Fibroblast of skin of scalp (primary cell): ENCODE results near the gene INO80.

Experiments
- DNase-seq: peaks from one replicate; pipeline ENCODE4 v3.0.0-alpha.2; 2013

INO80 gene

GRCh38 chr15:40943764-40944365 lies 172.2 kb downstream of the INO80 start:
- DNase-seq = no peak

GRCh38 chr15:40942878-40943277 lies 173.2 kb downstream of the INO80 start:
- no peak for DNase-seq

- no peak for DNase-seq
Observed at GRCh38 chr15:40942337-40942854, 173.7 kb downstream of the INO80 start.

- DNase-seq = peak; percentile 84
Observed at GRCh38 chr15:40941528-40942336, 174.3 kb downstream of the INO80 start.

- no peak for DNase-seq
Observed at GRCh38 chr15:40941068-40941527, 175.0 kb downstream of the INO80 start.

GRCh38 chr15:40940296-40940801 lies 175.7 kb downstream of the INO80 start:
- DNase-seq = no peak

- DNase-seq = no peak
Observed at GRCh38 chr15:40938536-40938870, 177.6 kb downstream of the INO80 start.

- no peak for DNase-seq
Observed at GRCh38 chr15:40937762-40938535, 178.1 kb downstream of the INO80 start.

GRCh38 chr15:40936709-40937666 lies 179.1 kb downstream of the INO80 start:
- peak; percentile 43 for DNase-seq

- DNase-seq = no peak
Observed at GRCh38 chr15:40936234-40936708, 179.8 kb downstream of the INO80 start.

- DNase-seq = no peak
Observed at GRCh38 chr15:40934457-40934856, 181.6 kb downstream of the INO80 start.

GRCh38 chr15:40933517-40933902 lies 182.6 kb downstream of the INO80 start:
- no peak for DNase-seq

GRCh38 chr15:40932649-40933516 lies 183.2 kb downstream of the INO80 start:
- no peak for DNase-seq

GRCh38 chr15:40932156-40932555 lies 183.9 kb downstream of the INO80 start:
- DNase-seq = no peak

- no peak for DNase-seq
Observed at GRCh38 chr15:40931300-40932142, 184.6 kb downstream of the INO80 start.

GRCh38 chr15:40930430-40931299 lies 185.4 kb downstream of the INO80 start:
- no peak for DNase-seq

GRCh38 chr15:40929660-40930429 lies 186.2 kb downstream of the INO80 start:
- no peak for DNase-seq
